ENCODE data around the gene NBPF20.
A peak's percentile ranks its signal among the peaks of the same experiment; 100 is the strongest.
"Not testable (repeated sequence)": the region's sequence is repeated elsewhere in the genome, so short reads cannot be mapped to it uniquely, and the experiment has no call there.

NBPF20 gene

DNA sequence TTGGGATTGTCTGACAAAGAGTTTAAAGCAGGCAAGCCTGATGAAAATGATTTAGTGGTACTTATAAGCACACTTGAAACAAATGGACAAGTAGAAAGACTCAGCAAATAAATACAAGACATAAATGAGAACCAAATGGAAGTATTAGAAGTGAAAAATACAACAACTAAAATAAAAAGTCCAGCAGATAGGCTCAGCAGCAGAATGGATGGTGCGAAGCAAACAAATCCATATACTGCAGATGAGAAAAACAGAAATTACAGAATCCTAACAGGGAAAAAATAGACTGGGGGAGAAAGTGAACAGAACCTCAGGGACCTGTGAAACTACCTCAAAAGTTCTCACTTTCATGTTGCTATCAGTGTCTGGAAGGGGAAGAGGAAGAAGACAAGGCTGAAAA lies 3.9 kb upstream of the NBPF20 start:
- DNase-seq, result not testable (repeated sequence)

DNA sequence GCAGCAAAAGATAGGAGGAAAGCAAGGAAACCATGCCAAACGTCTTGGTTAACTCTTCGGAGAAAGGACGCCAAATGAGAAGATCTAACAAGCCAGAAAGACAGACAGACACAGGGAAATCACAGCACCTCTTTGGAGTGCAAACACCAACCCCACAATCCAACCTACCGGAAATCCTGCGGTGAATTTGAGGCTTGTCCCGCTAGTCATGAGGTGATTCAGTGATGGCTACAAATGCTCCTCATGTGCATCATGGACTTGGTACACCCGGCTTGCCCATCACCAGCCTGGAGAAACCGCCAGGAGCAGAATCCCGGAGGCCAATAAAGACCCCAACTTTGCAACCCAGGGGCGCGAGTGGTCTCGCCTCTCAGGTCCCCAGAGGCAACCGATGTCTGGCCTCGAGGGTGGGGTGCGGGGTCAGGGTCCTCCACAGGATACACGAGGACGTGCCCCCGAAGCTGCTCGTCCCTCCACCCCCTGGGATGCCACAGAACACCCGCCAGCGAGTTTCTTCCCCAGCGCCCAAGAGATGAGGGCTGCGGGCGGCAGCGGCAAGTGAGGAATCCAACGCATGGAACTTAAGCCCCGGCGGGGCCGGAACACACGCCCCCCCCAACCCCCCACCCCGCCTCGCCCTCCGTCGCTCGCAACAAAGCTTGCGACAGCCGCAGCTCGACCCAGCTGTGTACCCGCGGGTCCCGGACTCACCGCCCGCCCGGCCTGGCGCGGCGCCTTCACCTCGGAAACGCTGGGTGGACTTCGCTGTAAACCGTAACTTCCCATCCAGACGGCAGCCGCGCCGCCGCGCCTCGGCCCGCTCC lies 579 bp downstream of the NBPF20 start:
- DNase-seq, result peak; percentile 57 to 65

DNA sequence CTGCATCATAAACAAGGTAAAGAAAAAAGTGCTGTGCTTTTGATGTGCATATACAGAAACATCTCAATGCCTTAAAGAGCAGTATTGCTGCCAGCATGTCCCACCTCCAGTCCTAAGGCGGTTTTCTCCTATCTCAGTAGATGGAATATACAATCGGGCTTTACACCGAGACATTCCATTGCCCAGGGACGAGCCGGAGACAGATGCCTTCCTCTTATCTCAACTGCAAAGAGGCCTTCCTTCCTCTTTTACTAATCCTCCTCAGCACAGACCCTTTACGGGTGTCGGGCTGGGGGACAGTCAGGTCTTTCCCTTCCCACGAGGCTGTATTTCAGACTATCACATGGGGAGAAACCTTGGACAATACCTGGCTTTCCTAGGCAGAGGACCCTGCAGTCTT lies 10.3 kb downstream of the NBPF20 start:
- DNase-seq, result not testable (repeated sequence)

DNA sequence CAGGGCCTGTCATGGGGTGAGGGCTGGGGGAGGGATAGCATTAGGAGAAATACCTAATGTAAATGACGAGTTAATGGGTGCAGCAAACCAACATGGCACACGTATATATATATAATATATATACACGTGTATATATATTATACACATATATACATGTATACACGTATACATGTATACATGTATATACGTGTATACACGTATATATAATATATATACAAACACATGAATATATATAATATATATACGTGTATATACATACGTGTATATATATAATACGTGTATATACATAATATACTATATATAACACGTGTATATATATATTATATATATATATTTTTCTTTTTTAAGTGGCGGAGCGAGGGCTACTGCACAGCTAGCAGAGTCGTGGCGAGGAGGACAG lies 18.1 kb downstream of the NBPF20 start:
- not testable (repeated sequence) for DNase-seq

DNA sequence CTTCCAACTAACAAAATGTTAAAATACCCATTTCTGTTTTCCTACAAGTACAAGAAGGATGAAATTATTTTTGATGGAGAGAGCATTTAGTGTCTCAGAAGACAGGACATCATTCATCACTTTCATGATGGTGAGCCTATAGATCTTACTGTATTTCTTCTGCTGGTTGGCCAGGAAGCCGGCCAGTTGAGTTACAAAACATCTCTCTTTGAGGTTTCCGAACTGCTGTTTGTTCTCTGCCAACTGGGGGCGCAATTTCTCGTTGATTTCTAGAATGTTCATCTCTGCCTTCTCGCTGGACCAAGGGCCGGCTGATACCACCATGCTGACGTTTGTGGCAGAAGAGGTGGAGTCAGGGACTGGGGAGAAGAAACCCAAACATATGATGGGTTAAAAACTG lies 20.5 kb downstream of the NBPF20 start:
- DNase-seq, result not testable (repeated sequence)

DNA sequence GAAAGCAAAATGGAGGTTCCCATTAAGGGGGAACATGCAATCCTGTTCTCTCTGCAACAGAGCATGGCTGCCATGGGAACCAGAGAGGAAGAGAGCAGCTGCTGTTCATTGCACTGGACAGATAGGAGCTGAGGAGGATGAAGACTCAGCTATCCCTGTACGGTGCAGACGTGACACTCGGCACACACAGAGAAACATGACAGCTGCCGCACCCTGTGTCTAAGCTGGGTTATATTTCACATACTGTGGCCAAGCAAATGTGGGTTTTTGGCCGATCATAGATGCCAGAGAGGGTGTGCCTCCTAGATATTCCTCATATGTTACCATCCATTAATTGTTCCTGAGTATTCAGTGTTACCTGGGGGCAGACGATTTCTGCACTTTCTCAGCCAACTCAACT lies 24.7 kb downstream of the NBPF20 start:
- not testable (repeated sequence) for DNase-seq

Measured in activated T-cell treated with anti-CD3 and anti-CD28 coated beads, Interleukin-2, amount 50 U/mL, for 48 hours (primary cell).